ENCODE results near the gene GPC5.

The GPC5 gene

GRCh38 chr13:91748416-91749089, 350.1 kb downstream of the GPC5 start:
- H3K36me3 ChIP-seq (ENCODE audit: control insufficient read depth in 2 of 2, insufficient read depth in 1 of 2, low read length in 2 of 2): no peaks in the 10 kb centered on the region
- H3K9me3 ChIP-seq (ENCODE audit: control insufficient read depth, insufficient read depth, low read depth, low read length): no peaks in the 10 kb centered on the region
- TF ChIP-seq BCL6B (tag by site-specific recombination; IDR thresholded peaks at IDR 0.05): no peak
- H3K27ac ChIP-seq (ENCODE audit: extremely low read depth, low read depth, low read length): no peak overlapping the region
- H3K4me3 ChIP-seq (ENCODE audit: low read depth, low read length): no peak overlapping the region
- ChIA-PET CTCF (no interaction called here), POLR2A (no interaction called here)
- H3K4me1 ChIP-seq (ENCODE audit: control insufficient read depth, insufficient read depth, low read length): no peaks in the 10 kb centered on the region

GRCh38 chr13:91758724-91759123, 360.3 kb downstream of the GPC5 start:
- no peaks in the 10 kb centered on the region for H3K36me3 ChIP-seq (ENCODE audit: control insufficient read depth in 2 of 2, insufficient read depth in 1 of 2, low read length in 2 of 2)
- H3K27ac ChIP-seq (ENCODE audit: extremely low read depth, low read depth, low read length): no peak overlapping the region
- CTCF ChIA-PET: no interaction called here
- H3K9me3 ChIP-seq (ENCODE audit: control insufficient read depth, insufficient read depth, low read depth, low read length): no peaks in the 10 kb centered on the region
- H3K4me1 ChIP-seq (ENCODE audit: control insufficient read depth, insufficient read depth, low read length): no peaks in the 10 kb centered on the region
- POLR2A ChIA-PET: no interaction called here
- H3K4me3 ChIP-seq (ENCODE audit: low read depth, low read length): no peak overlapping the region
- TF ChIP-seq ZNF311 (tag by site-specific recombination; IDR thresholded peaks at IDR 0.05; ENCODE audit: borderline replicate concordance) (no peak), PRDM10 (tag by site-specific recombination; IDR thresholded peaks at IDR 0.05) (no peak), ZFHX2 (tag by site-specific recombination; conservative IDR thresholded peaks at IDR 0.05) (no peak), ZNF121 (tag by site-specific recombination; IDR thresholded peaks at IDR 0.05) (no peak)

- no peaks in the 10 kb centered on the region for H3K36me3 ChIP-seq (ENCODE audit: control insufficient read depth in 2 of 2, insufficient read depth in 1 of 2, low read length in 2 of 2)
- CTCF ChIA-PET: no interaction called here
- TF ChIP-seq ZNF645 (tag by site-specific recombination; IDR thresholded peaks at IDR 0.05): no peak
- H3K4me3 ChIP-seq (ENCODE audit: low read depth, low read length): no peak overlapping the region
- H3K9me3 ChIP-seq (ENCODE audit: control insufficient read depth, insufficient read depth, low read depth, low read length): no peaks in the 10 kb centered on the region
- POLR2A ChIA-PET: no interaction called here
- H3K4me1 ChIP-seq (ENCODE audit: control insufficient read depth, insufficient read depth, low read length): no peaks in the 10 kb centered on the region
- H3K27ac ChIP-seq (ENCODE audit: extremely low read depth, low read depth, low read length): no peak overlapping the region
Measured at GRCh38 chr13:91762957-91763356, 364.5 kb downstream of the GPC5 start.

GRCh38 chr13:91764527-91764926, 366.1 kb downstream of the GPC5 start:
- H3K36me3 ChIP-seq (ENCODE audit: control insufficient read depth in 2 of 2, insufficient read depth in 1 of 2, low read length in 2 of 2): no peaks in the 10 kb centered on the region
- CTCF ChIA-PET: no interaction called here
- H3K27ac ChIP-seq (ENCODE audit: extremely low read depth, low read depth, low read length): no peak overlapping the region
- H3K4me1 ChIP-seq (ENCODE audit: control insufficient read depth, insufficient read depth, low read length): no peaks in the 10 kb centered on the region
- H3K9me3 ChIP-seq (ENCODE audit: control insufficient read depth, insufficient read depth, low read depth, low read length): no peaks in the 10 kb centered on the region
- POLR2A ChIA-PET: no interaction called here
- no peak overlapping the region for H3K4me3 ChIP-seq (ENCODE audit: low read depth, low read length)
- TF ChIP-seq PRDM10 (tag by site-specific recombination; IDR thresholded peaks at IDR 0.05) (no peak), RBAK (tag by site-specific recombination; IDR thresholded peaks at IDR 0.05) (no peak), ZNF76 (tag by site-specific recombination; IDR thresholded peaks at IDR 0.05; ENCODE audit: borderline replicate concordance, low read depth) (no peak), ZNF488 (tag by site-specific recombination; IDR thresholded peaks at IDR 0.05) (no peak), REPIN1 (tag by site-specific recombination; IDR thresholded peaks at IDR 0.05; ENCODE audit: low read depth) (no peak), ZNF302 (tag by site-specific recombination; IDR thresholded peaks at IDR 0.05; ENCODE audit: low read depth) (no peak), ZNF10 (tag by site-specific recombination; IDR thresholded peaks at IDR 0.05) (no peak), ZNF404 (tag by site-specific recombination; IDR thresholded peaks at IDR 0.05) (no peak), ZFP3 (tag by site-specific recombination; IDR thresholded peaks at IDR 0.05; ENCODE audit: low read depth) (no peak), ZNF623 (tag by site-specific recombination; IDR thresholded peaks at IDR 0.05) (no peak), MEIS1 (CRISPR knock-in tag; IDR thresholded peaks at IDR 0.05; ENCODE audit: borderline replicate concordance) (no peak), GLI4 (tag by site-specific recombination; IDR thresholded peaks at IDR 0.05) (no peak)

All from HEK293 (cell line).